ENCODE results near the gene MYL3.

The MYL3 gene

GRCh38 chr3:46849045-46849631 is 14.1 kb downstream of the MYL3 start:
- no peak for DNase-seq

GRCh38 chr3:46848271-46849044 is 14.8 kb downstream of the MYL3 start:
- no peak for DNase-seq

GRCh38 chr3:46847744-46848143 is 15.5 kb downstream of the MYL3 start:
- DNase-seq: no peak

GRCh38 chr3:46846624-46847542 is 16.4 kb downstream of the MYL3 start:
- no peak for DNase-seq

GRCh38 chr3:46845860-46846623 is 17.2 kb downstream of the MYL3 start:
- peak; percentile 74 for DNase-seq

- no peak for DNase-seq
Measured at GRCh38 chr3:46845397-46845859, 17.8 kb downstream of the MYL3 start.

GRCh38 chr3:46844881-46845312 is 18.3 kb downstream of the MYL3 start:
- no peak for DNase-seq

- no peak for DNase-seq
Measured at GRCh38 chr3:46844397-46844796, 18.8 kb downstream of the MYL3 start.

- DNase-seq: no peak
Measured at GRCh38 chr3:46843508-46843907, 19.7 kb downstream of the MYL3 start.

- DNase-seq: no peak
Measured at GRCh38 chr3:46840491-46840890, 22.8 kb downstream of the MYL3 start.

GRCh38 chr3:46838301-46838700 is 24.9 kb downstream of the MYL3 start:
- DNase-seq: no peak

- no peak for DNase-seq
Measured at GRCh38 chr3:46835491-46835890, 27.8 kb downstream of the MYL3 start.

GRCh38 chr3:46835054-46835453 is 28.2 kb downstream of the MYL3 start:
- DNase-seq: no peak

- no peak for DNase-seq
Measured at GRCh38 chr3:46833346-46834300, 29.6 kb downstream of the MYL3 start.

GRCh38 chr3:46831841-46832240 is 31.4 kb downstream of the MYL3 start:
- DNase-seq: no peak

GRCh38 chr3:46831316-46831715 is 31.9 kb downstream of the MYL3 start:
- no peak for DNase-seq

- no peak for DNase-seq
Measured at GRCh38 chr3:46830801-46831200, 32.4 kb downstream of the MYL3 start.

- DNase-seq: no peak
Measured at GRCh38 chr3:46829699-46830208, 33.5 kb downstream of the MYL3 start.

- no peak for DNase-seq
Measured at GRCh38 chr3:46825450-46825849, 37.8 kb downstream of the MYL3 start.

- DNase-seq: no peak
Measured at GRCh38 chr3:46824211-46824970, 38.9 kb downstream of the MYL3 start.

Measured in activated gamma-delta T cell treated with Interleukin-2 at 50 U/mL for 16 hours (primary cell).